ENCODE results near the gene TBL1XR1. TPM values are rescaled to one million over a fixed set of nuclear protein-coding genes. Genes with fewer than 3 reads are reported as not detected.

TBL1XR1 gene
- total RNA-seq, 1 donor from 2014 or later, result 275 TPM

GRCh38 chr3:176995946-176996345 lies 201.3 kb downstream of the TBL1XR1 start:
- peaks cover 8% of the 10 kb centered on the region for H3K9me3 Mint-ChIP-seq
- Histone ChIP-seq H3K79me2 (ENCODE audit: low read depth) (no peaks in the 10 kb centered on the region), H3K27me3 (no peaks in the 10 kb centered on the region), H4K20me1 (ENCODE audit: low read depth) (no peaks in the 10 kb centered on the region), H2AFZ (replicated peaks) (no peak overlapping the region), H3K27ac (no peak overlapping the region), H3K36me3 (no peaks in the 10 kb centered on the region), H3K9ac (no peak overlapping the region), H3K9me3 (ENCODE audit: low read depth) (no peaks in the 10 kb centered on the region), H3F3A (ENCODE audit: low read depth) (no peaks in the 10 kb centered on the region), H3K4me1 (peaks cover 14% of the 10 kb centered on the region), H3K4me2 (no peak overlapping the region), H3K4me3 (no peak overlapping the region)
- no peak for TF ChIP-seq CTCF (IDR thresholded peaks at IDR 0.05)
- no peak for TF ChIP-seq EZH2 (IDR thresholded peaks at IDR 0.05)
- TF ChIP-seq EZH2phosphoT487 (IDR thresholded peaks at IDR 0.05), result no peak
- H3K4me1 Mint-ChIP-seq, result peaks cover 4% of the 10 kb centered on the region
- H3K27ac Mint-ChIP-seq, result no peak overlapping the region
- peaks cover 3% of the 10 kb centered on the region for H3K36me3 Mint-ChIP-seq
- H3K4me3 Mint-ChIP-seq, result no peak overlapping the region
- peaks cover 4% of the 10 kb centered on the region for H3K27me3 Mint-ChIP-seq (ENCODE audit: insufficient read depth, low read depth)
- DNase-seq (ENCODE audit: low spot score), result no peak

- no peak overlapping the region for H3K4me3 ChIP-seq
- H3K4me1 ChIP-seq, result peaks cover 12% of the 10 kb centered on the region
- Mint-ChIP-seq H3K4me3 (no peak overlapping the region), H3K9me3 (peaks cover 4% of the 10 kb centered on the region), H3K27me3 (ENCODE audit: insufficient read depth, low read depth) (peaks cover 6% of the 10 kb centered on the region), H3K4me1 (peaks cover 4% of the 10 kb centered on the region), H3K36me3 (no peaks in the 10 kb centered on the region), H3K27ac (no peak overlapping the region)
- no peak overlapping the region for H3K4me2 ChIP-seq
- H3K79me2 ChIP-seq (ENCODE audit: low read depth), result no peaks in the 10 kb centered on the region
- DNase-seq (ENCODE audit: low spot score), result no peak
- H3K36me3 ChIP-seq, result no peaks in the 10 kb centered on the region
- TF ChIP-seq CTCF (IDR thresholded peaks at IDR 0.05), result no peak
- no peak for TF ChIP-seq EZH2 (IDR thresholded peaks at IDR 0.05)
- no peak for TF ChIP-seq EZH2phosphoT487 (IDR thresholded peaks at IDR 0.05)
- no peaks in the 10 kb centered on the region for H4K20me1 ChIP-seq (ENCODE audit: low read depth)
- H3K27me3 ChIP-seq, result no peaks in the 10 kb centered on the region
- no peaks in the 10 kb centered on the region for H3K9me3 ChIP-seq (ENCODE audit: low read depth)
- no peaks in the 10 kb centered on the region for H3F3A ChIP-seq (ENCODE audit: low read depth)
- no peak overlapping the region for H3K27ac ChIP-seq
- no peak overlapping the region for H3K9ac ChIP-seq
- H2AFZ ChIP-seq (replicated peaks), result no peak overlapping the region
Measured at GRCh38 chr3:176994891-176995781, 202.1 kb downstream of the TBL1XR1 start.

- Histone ChIP-seq H3K9ac (no peak overlapping the region), H3K27ac (peak overlapping the region; percentile 23), H3K27me3 (no peaks in the 10 kb centered on the region), H3K4me1 (peaks cover 12% of the 10 kb centered on the region), H3K4me3 (no peak overlapping the region), H3K36me3 (no peaks in the 10 kb centered on the region), H3K4me2 (no peak overlapping the region), H3F3A (ENCODE audit: low read depth) (no peaks in the 10 kb centered on the region), H2AFZ (replicated peaks) (no peak overlapping the region), H3K9me3 (ENCODE audit: low read depth) (no peaks in the 10 kb centered on the region), H4K20me1 (ENCODE audit: low read depth) (no peaks in the 10 kb centered on the region), H3K79me2 (ENCODE audit: low read depth) (no peaks in the 10 kb centered on the region)
- peaks cover 4% of the 10 kb centered on the region for H3K9me3 Mint-ChIP-seq
- no peak overlapping the region for H3K4me3 Mint-ChIP-seq
- no peak for DNase-seq (ENCODE audit: low spot score)
- no peaks in the 10 kb centered on the region for H3K36me3 Mint-ChIP-seq
- peaks cover 6% of the 10 kb centered on the region for H3K27me3 Mint-ChIP-seq (ENCODE audit: insufficient read depth, low read depth)
- no peak overlapping the region for H3K27ac Mint-ChIP-seq
- TF ChIP-seq CTCF (IDR thresholded peaks at IDR 0.05), result no peak
- TF ChIP-seq EZH2 (IDR thresholded peaks at IDR 0.05), result no peak
- no peak for TF ChIP-seq EZH2phosphoT487 (IDR thresholded peaks at IDR 0.05)
- H3K4me1 Mint-ChIP-seq, result peaks cover 4% of the 10 kb centered on the region
Measured at GRCh38 chr3:176994393-176994792, 202.9 kb downstream of the TBL1XR1 start.

Data from neural progenitor cell (in vitro differentiated cells).